GM18508 (cell line): Measurements from ENCODE around the gene TMEM18.
"Not testable (repeated sequence)": the region's sequence is repeated elsewhere in the genome, so short reads cannot be mapped to it uniquely, and the experiment has no call there.

Experiments used
- ATAC-seq: cut with Tn5 transposase; IDR thresholded peaks from one replicate; pipeline ENCODE4 v1.9.1; 2021; ENCODE audit warnings: moderate number of reproducible peaks; ENCODE audit not compliant: insufficient read depth, unreplicated experiment

TMEM18 gene

GRCh38 chr2:694174-694573, 17.0 kb upstream of the TMEM18 start:
- ATAC-seq: no peak

DNA sequence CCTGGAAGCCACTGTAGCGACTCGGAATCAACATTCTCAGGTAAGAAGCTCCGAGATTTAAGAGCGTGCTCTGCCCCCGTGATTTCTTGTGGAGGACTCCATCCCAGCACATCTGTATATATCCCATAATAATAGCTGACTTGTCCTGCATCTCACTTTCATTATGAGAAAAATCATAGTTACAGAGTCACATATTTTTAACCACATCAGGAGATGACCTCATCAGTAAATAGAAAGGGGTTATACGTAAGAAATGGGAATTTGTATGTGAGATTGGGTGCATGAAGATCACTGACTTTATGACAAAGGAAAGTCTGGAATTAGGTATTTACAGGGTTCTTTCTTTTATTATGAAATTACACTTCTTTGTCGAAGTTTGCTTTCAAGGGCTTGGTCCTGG, 16.4 kb upstream of the TMEM18 start:
- no peak for ATAC-seq

- ATAC-seq: no peak
Measured at GRCh38 chr2:692767-693166, 15.6 kb upstream of the TMEM18 start.

DNA sequence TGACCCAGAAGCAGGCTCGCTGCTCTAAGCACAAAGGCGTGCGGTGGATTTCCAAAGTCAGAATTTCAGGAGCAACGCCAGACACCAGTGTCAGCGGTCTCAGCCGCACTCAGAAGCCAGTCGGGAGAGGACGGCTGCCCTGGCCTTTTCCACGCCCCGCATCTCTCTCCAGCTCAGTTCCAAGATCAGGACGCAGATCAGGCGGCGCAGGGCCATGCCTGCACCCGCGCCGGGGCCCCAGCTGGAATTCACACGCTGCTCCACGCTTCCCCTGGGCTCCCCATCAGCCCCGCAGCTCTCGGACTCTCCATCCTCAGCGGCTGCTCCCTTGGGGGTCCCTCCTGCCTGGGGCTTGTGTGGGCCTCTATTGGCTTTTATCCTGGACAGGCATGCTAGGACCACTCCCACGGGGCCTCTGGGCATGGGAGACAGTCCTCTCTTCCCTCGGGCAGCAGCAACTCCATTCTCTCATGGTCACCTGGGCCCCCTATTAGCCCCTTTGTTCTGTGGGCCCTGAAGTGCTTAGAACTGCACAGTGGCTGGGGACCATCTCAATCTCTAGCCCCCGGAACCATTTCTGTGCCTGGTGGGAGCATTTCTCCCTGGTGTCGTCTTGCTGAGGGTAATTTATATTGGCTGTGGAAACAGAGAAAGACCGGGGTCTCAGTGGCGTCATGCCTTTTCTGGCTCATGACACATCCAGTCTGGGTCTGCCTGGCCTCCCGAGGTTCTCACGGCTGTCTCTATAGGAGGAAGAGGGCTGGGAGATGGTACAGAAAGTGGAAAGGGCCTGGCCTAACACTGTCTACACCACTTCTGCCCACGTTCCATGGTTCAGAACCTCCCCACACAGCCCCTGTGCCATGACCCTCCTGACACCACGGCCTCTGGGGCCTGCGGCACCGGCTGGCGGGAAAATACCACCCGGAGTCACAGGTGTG, 14.9 kb upstream of the TMEM18 start:
- ATAC-seq: no peak

DNA sequence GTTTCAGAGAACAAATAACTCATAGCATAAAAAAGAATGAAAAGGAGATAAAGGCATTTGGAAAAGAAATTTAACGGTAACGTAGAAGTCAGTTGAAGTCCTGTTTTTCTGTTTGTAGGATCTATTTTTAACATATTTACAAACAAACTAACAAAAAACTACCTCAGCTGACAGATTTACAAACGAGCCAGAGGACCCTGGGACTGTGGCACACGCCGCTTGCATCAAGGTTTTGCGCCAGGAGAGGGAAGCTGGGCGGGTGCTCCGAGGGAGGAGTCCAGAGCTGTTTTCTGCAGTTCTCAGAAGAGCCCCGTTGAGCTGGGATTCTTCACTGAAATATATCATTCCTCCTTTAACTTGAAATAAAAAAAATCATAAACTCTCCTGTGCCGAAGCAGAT, 13.6 kb upstream of the TMEM18 start:
- no peak for ATAC-seq

- no peak for ATAC-seq
Measured at GRCh38 chr2:689877-690510, 12.8 kb upstream of the TMEM18 start.

- ATAC-seq: no peak
Measured at GRCh38 chr2:689237-689636, 12.0 kb upstream of the TMEM18 start.

DNA sequence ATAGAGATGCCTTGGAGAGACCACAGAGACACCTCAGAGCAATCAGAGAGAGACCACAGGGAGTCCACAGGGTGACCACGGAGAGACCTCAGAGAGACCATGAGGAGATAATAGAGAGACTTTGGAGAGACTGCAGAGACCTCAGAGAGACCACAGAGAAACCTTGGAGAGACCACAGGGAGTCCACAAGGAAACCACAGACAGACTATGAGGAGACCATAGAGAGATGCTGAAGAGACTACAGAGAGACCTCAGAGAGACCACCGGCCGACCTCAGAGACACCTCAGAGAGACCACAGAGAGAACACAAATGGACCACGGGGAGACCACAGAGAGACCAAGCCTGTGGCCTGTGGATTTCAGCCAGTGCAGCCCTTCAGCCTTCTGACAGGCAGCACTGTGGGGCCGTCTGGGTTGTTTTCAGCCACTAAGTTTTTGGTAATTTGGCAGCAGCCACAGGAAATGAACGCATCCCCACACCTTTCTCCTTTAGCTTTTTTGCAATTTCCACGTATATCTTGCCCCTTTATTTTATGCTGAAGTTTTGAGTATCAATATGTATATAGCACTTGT, 11.4 kb upstream of the TMEM18 start:
- ATAC-seq: no peak

- ATAC-seq: no peak
Measured at GRCh38 chr2:685421-685820, 8.2 kb upstream of the TMEM18 start.

- not testable (repeated sequence) for ATAC-seq
Measured at GRCh38 chr2:684913-685312, 7.7 kb upstream of the TMEM18 start.

- ATAC-seq: no peak
Measured at GRCh38 chr2:682226-682625, 5.0 kb upstream of the TMEM18 start.

DNA sequence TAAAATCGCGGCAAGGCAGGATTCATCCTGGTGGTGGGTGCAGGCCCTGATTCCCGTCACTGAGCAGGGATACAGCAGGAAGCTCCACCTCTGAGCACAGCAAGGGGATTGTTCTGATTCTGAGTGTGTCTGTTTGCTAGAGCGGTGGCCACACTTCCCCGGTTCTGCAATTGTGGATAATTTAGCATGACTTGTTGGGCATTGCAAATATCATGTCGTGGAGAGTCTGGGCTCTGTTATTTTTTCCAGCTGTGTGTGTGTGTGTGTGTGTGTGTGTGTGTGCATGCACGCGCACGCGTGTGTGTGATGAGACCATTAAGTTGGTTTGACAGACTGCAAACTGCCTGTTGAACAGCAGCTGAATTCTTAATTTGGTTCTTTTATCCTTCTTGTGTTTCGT, 4.1 kb upstream of the TMEM18 start:
- no peak for ATAC-seq

DNA sequence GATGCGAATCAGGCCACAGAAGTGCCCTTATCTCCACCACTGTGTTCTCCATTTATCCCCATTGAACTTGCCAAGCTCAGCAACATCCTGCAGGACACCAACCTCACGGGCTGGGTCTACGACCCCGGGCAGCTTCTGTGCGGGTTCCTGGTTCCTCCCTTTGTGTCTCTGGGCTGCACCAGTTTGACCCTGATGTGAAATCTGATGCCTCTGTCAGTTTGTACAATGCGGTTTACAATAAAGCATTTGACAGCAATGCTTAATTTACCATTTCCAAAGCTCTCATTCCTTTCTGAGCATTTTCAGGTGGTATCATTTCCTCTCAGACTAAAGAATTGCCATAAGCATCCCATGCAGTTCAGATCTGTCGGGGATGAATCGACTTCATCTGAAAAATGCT, 3.3 kb upstream of the TMEM18 start:
- ATAC-seq: no peak

- ATAC-seq: no peak
Measured at GRCh38 chr2:678964-679363, 1.8 kb upstream of the TMEM18 start.

- ATAC-seq: no peak
Measured at GRCh38 chr2:677959-678550, 849 bp upstream of the TMEM18 start.

GRCh38 chr2:676647-677055, 555 bp downstream of the TMEM18 start:
- ATAC-seq: peak; percentile 79

DNA sequence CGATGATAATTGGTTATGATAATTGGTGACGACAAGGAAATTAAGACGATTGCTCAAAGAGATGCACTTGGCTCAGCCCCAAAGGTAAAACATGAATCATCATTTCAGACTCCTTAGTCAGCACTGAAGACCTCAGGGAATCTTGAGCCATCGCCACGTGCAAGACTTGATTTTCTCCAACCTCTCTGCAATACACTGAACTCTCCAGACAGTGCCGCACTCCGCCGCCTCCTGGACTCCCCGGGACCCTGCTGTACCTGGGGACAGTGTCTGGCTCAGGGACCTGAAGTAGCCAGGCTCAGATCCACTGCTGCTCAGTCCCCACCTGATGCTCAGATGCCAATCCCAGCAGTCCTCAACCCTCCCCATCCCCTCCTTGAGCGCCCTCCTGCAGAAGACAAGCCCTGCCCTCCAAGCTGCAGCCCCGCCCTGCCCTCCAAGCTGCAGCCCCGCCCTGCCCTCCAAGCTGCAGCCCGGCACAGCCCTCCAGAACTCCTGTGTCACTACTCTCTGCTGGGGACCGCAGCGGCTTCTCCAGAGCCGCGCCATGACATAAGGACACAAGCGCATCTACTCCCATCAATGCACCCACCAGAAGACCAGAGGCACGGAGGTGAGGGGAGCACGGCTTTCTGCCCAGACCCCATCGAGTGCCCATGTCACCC, 1.1 kb downstream of the TMEM18 start:
- peak; percentile 10 for ATAC-seq

DNA sequence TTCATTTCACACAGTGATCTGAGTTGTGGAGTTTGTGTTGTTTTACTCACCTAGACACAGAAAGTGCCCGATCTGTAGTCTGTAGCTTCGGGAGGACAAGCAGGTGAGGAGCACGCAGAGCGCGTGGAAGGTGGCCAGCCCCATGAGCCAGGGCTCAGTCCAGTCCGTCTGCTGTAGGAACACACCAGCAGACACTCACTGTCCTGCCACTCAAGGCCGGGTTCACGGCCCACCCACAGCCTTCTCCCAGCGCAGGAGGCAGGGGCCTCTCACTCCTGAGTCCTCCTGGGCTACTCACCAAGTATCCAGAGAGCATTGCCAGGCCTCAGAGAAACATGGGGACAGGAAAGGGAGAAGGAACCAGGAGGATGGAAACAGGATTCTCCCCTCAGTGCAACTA, 1.7 kb downstream of the TMEM18 start:
- ATAC-seq: no peak

DNA sequence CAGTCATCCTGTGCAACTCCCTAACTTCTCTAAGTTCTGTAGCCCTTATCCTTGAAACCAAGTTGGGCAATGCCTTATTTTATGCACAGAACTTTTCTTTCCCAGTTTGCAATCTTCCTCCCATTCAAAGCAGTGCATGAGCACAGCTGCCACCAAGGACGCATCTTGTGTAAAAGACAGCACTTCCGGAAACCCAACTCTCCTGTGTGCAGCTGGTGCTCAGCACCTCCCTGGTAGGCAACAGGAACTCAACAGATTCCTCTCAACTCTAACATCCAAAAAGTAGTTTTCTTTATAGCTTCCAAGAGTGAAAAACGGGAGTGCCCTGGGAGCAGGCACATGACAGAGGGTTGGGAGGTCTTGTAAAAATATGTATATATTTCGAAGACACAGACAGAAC, 2.2 kb downstream of the TMEM18 start:
- no peak for ATAC-seq

DNA sequence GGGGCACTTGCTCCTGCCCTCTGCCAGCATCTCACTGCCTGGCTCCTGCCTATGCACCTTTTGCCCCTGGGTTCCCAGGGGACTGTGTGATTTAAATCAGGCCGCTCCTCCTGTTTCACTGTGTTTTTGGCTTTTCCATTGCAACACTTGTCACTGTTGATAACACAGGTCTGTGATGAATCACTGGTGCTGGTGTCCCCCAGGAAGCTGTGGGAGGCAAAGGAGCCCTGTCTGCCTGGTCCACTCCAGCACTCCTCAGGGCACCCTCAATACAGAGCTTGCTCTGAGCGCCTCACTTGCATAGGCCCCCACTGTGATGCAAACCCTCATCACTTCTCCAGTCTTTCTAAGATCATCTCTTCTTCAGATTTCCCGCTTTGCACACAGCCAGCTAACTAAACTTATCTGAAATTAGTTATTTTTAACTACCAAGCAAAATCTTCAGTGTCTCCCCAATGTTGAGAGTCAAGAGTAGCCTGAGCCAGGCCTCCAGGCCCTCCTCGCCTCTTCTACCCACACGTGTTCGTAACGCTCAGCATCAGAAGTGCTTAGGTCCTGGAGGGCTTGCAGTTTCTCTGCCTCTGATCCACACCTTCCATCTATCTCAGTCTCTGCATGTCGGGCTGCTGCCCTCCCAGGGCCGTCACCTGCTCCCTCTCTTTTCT, 2.8 kb downstream of the TMEM18 start:
- no peak for ATAC-seq
